HepG2 (cell line): ENCODE data around the gene ZC3H4. TPM values are rescaled to one million over a fixed set of nuclear protein-coding genes. Genes with fewer than 3 reads are reported as not detected.

Source experiments
- ASH2L ChIP-seq: fragments of 300-600, 200-600 bp; sonication (generic); IDR thresholded peaks from 2 replicates; pipeline ENCODE4 v1.7.0; 2017; ENCODE audit warnings: low read depth, mild to moderate bottlenecking, moderate library complexity, mixed read lengths, low read length; ENCODE audit not compliant: insufficient read length
- RBFOX2 ChIP-seq: fragments of 200-400 bp; formaldehyde crosslinking; IDR thresholded peaks from 2 replicates; pipeline ENCODE4 v1.6.1; 2017; ENCODE audit warnings: low read depth, mild to moderate bottlenecking, low read length
- polyA plus RNA-seq, 8 experiments: library from polyadenylated mRNA; depleted of rRNA in 3 of 8; stranded (reverse) in 7 of 8; unstranded in 1 of 8; fragments of >200 nt; fragmentation: Illumina TruSeq in 4 of 8; extraction: Trizol in 4 of 8; gene quantifications; 2 replicates each; pipeline versions ENCODE4 v1.2.1 to v1.2.3, GENCODE V29; 2011 to 2016; ENCODE audit warnings: low read depth in 4 of 8, missing spikeins in 1 of 8, mixed read lengths in 1 of 8; ENCODE audit not compliant: insufficient read depth in 1 of 8
- total RNA-seq, 5 experiments: library from RNA; depleted of rRNA; stranded (reverse); fragments of >200 nt; fragmentation: Illumina TruSeq; extraction: Trizol; gene quantifications; 2 replicates each; pipeline ENCODE4 v1.2.3, GENCODE V29; 2016; ENCODE audit warnings: low read depth in 1 of 5
- TF ChIP-seq, protein P1 (sequence below): sonication (generic); formaldehyde crosslinking; IDR thresholded peaks from 2 replicates; pipeline ENCODE4 v1.8.0; 2022; ENCODE audit warnings: mild to moderate bottlenecking, missing genetic modification reagents; ENCODE audit not compliant: insufficient replicate concordance
- TF ChIP-seq, protein P2 (sequence below), 2 experiments: sonication (generic) in 1 of 2; formaldehyde crosslinking in 1 of 2; IDR thresholded peaks; 2 replicates each; pipeline versions ENCODE4 v1.6.1 to v1.9.0; 2014 to 2022; ENCODE audit warnings: antibody characterized with exemption in 1 of 2, borderline replicate concordance in 1 of 2, inconsistent platforms in 1 of 2, low read depth in 1 of 2, missing genetic modification reagents in 1 of 2

ZC3H4 gene
- total and polyA plus RNA-seq, 2 of the 13 experiments (the other 11 are each of a cell fraction or from before 2014, with no cell fraction given): 1.8 to 10.7 TPM

DNA sequence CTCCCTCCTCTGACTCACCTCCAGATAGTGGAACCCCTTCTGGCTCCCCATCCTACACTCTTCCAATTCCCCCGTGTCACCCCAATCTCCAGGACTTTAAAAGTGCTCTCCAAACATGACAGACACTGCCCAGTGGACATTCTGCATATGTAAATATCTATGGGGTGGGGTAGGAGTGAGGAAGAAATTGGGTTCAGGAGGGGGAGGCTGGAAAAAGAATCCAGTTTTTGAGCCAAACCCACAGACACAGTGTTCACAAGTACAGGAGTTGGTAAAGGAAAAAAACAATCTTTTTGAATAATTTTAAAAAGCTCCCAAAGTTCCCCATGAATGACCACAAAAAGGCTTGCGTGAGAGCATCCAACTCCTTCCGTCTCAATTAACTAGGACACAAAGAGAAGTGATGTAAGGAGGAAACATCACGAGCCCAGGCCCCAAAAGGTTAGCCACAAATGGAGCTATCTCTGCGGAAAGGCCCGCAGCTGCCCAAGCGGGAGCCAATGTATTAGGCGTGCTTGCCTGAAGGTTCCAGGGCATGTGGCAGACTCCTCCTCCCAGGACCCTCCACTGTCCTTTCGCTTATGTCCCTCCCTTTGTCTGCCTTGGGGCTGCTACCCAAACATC lies 18.0 kb downstream of the ZC3H4 start (continued):
- TF ChIP-seq, protein P1, sequence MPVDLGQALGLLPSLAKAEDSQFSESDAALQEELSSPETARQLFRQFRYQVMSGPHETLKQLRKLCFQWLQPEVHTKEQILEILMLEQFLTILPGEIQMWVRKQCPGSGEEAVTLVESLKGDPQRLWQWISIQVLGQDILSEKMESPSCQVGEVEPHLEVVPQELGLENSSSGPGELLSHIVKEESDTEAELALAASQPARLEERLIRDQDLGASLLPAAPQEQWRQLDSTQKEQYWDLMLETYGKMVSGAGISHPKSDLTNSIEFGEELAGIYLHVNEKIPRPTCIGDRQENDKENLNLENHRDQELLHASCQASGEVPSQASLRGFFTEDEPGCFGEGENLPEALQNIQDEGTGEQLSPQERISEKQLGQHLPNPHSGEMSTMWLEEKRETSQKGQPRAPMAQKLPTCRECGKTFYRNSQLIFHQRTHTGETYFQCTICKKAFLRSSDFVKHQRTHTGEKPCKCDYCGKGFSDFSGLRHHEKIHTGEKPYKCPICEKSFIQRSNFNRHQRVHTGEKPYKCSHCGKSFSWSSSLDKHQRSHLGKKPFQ (CRISPR knock-in tag): peak; percentile 17
- TF ChIP-seq, protein P2, sequence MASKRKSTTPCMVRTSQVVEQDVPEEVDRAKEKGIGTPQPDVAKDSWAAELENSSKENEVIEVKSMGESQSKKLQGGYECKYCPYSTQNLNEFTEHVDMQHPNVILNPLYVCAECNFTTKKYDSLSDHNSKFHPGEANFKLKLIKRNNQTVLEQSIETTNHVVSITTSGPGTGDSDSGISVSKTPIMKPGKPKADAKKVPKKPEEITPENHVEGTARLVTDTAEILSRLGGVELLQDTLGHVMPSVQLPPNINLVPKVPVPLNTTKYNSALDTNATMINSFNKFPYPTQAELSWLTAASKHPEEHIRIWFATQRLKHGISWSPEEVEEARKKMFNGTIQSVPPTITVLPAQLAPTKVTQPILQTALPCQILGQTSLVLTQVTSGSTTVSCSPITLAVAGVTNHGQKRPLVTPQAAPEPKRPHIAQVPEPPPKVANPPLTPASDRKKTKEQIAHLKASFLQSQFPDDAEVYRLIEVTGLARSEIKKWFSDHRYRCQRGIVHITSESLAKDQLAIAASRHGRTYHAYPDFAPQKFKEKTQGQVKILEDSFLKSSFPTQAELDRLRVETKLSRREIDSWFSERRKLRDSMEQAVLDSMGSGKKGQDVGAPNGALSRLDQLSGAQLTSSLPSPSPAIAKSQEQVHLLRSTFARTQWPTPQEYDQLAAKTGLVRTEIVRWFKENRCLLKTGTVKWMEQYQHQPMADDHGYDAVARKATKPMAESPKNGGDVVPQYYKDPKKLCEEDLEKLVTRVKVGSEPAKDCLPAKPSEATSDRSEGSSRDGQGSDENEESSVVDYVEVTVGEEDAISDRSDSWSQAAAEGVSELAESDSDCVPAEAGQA (IDR thresholded peaks at IDR 0.05; ENCODE audit: low read depth): no peak
- TF ChIP-seq, protein P2 (CRISPR knock-in tag; IDR thresholded peaks at IDR 0.05; ENCODE audit: borderline replicate concordance): no peak
- peak; percentile 13 for TF ChIP-seq ASH2L
- TF ChIP-seq RBFOX2: peak; percentile 2
- TF ChIP-seq, all 625 proteins: peak for 15
